Activated effector memory CD4-positive, alpha-beta T cell treated with Interleukin-2 at 50 U/mL for 16 hours (primary cell): Measurements from ENCODE around the gene ZNF823.
"Not testable (repeated sequence)": the region's sequence is repeated elsewhere in the genome, so short reads cannot be mapped to it uniquely, and the experiment has no call there.

ENCODE experiments used
- DNase-seq: peaks from one replicate; pipeline ENCODE4 v3.0.0-alpha.2; 2020

The ZNF823 gene

GRCh38 chr19:11676661-11677600 is 61.8 kb downstream of the ZNF823 start:
- not testable (repeated sequence) for DNase-seq

GRCh38 chr19:11675569-11675968 is 63.2 kb downstream of the ZNF823 start:
- DNase-seq = no peak

GRCh38 chr19:11674067-11674492 is 64.7 kb downstream of the ZNF823 start:
- no peak for DNase-seq

GRCh38 chr19:11673608-11674041 is 65.1 kb downstream of the ZNF823 start:
- no peak for DNase-seq
